ENCODE data around the gene CCNL2. TPM values are rescaled to one million over a fixed set of nuclear protein-coding genes. Genes with fewer than 3 reads are reported as not detected.

CCNL2 gene
- total and polyA plus RNA-seq, 2 of the 13 experiments (the other 11 are each of a cell fraction or from before 2014, with no cell fraction given), result 105 to 340 TPM

GRCh38 chr1:1431845-1432273, 32.7 kb upstream of the CCNL2 start (continued):
- TF ChIP-seq ZFP91 (CRISPR knock-in tag; IDR thresholded peaks at IDR 0.05; ENCODE audit: borderline replicate concordance) (peak; percentile 44), ZKSCAN1 (IDR thresholded peaks at IDR 0.05; ENCODE audit: low read length) (no peak), ZNF224 (CRISPR knock-in tag; IDR thresholded peaks at IDR 0.05) (no peak), FOXK1 (CRISPR knock-in tag; IDR thresholded peaks at IDR 0.05; ENCODE audit: borderline replicate concordance, low read depth) (peak; percentile 55; the same call in 1 of the 2 replicates), HOXA7 (CRISPR knock-in tag; IDR thresholded peaks at IDR 0.05) (no peak), ZBED4 (CRISPR knock-in tag; IDR thresholded peaks at IDR 0.05; ENCODE audit: borderline replicate concordance) (peak; percentile 41; the same call in 1 of the 2 replicates), ZNF276 (CRISPR knock-in tag; IDR thresholded peaks at IDR 0.05; ENCODE audit: low read depth) (0 out of 2 replicates have a peak, but pooled peaks have one; percentile 60), FOXA3 (CRISPR knock-in tag; IDR thresholded peaks at IDR 0.05) (peak; percentile 66), ZXDC (CRISPR knock-in tag; IDR thresholded peaks at IDR 0.05) (0 out of 2 replicates have a peak, but pooled peaks have one; percentile 50), PLSCR1 (CRISPR knock-in tag; IDR thresholded peaks at IDR 0.05; ENCODE audit: borderline replicate concordance) (no peak), ZNF451 (CRISPR knock-in tag; IDR thresholded peaks at IDR 0.05) (peak; percentile 76; the same call in 1 of the 2 replicates), MATR3 (CRISPR knock-in tag; IDR thresholded peaks at IDR 0.05) (no peak), AGO1 (IDR thresholded peaks at IDR 0.05; ENCODE audit: low read depth, low read length, poor library complexity, severe bottlenecking) (peak; percentile 89), GLI4 (CRISPR knock-in tag; IDR thresholded peaks at IDR 0.05; ENCODE audit: borderline replicate concordance) (peak; percentile 75; the same call in 1 of the 2 replicates), MXI1 (IDR thresholded peaks at IDR 0.05; ENCODE audit: borderline replicate concordance, low read depth, low read length) (peak; percentile 62; the same call in 1 of the 3 replicates), KAT7 (CRISPR knock-in tag; IDR thresholded peaks at IDR 0.05; ENCODE audit: borderline replicate concordance) (no peak)
